Raji (cell line): ENCODE measurements around the gene OR51B4.

ENCODE experiments used
- POLR2A ChIP-seq: IDR thresholded peaks from 2 replicates; pipeline ENCODE4 v1.6.1; 2011; ENCODE audit warnings: low read depth, low read length, control low read depth; ENCODE audit not compliant: insufficient read depth

The OR51B4 gene

DNA sequence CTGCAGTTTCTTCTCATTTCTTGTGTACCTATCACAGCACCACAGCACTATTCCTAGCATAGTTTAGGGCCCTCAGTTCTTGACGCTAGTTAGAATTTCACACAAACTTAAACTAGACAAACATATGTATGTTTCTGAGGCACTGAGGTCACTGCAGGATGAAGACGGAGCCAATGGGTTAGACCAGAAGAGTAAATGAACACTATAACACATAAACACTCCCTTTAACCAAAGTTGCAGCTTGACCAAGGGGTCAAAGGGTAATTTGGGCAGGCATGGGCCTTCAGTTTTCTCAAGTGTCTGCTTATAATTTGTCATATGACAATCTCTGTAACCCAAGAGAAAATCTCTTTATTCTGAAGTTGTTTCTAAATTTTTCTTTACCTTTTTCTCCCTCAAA is 19.1 kb downstream of the OR51B4 start:
- no peak for TF ChIP-seq POLR2A

DNA sequence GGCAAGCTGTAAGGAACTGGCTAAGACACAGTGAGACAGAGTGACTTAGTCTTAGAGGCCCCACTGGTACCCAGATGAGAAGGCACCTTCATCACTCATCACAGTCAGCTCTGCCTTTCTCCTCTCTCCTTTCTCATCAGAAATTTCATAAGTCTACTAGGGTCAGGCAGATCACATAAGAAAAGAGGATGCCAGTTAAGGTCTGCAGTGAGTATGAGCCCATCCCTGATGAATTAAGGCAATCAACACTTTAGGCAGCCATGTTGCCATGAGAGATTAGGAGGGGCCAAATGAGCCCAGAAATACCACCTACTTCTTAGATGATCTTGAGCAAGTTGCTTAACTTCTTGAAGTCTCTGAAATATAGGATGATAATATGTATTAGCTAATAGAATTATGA is 20.1 kb downstream of the OR51B4 start:
- TF ChIP-seq POLR2A, result no peak

DNA sequence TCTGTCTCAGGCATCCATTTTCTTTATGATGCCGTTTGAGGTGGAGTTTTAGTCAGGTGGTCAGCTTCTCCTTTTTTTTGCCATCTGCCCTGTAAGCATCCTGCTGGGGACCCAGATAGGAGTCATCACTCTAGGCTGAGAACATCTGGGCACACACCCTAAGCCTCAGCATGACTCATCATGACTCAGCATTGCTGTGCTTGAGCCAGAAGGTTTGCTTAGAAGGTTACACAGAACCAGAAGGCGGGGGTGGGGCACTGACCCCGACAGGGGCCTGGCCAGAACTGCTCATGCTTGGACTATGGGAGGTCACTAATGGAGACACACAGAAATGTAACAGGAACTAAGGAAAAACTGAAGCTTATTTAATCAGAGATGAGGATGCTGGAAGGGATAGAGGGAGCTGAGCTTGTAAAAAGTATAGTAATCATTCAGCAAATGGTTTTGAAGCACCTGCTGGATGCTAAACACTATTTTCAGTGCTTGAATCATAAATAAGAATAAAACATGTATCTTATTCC is 21.1 kb downstream of the OR51B4 start:
- TF ChIP-seq POLR2A, result no peak

DNA sequence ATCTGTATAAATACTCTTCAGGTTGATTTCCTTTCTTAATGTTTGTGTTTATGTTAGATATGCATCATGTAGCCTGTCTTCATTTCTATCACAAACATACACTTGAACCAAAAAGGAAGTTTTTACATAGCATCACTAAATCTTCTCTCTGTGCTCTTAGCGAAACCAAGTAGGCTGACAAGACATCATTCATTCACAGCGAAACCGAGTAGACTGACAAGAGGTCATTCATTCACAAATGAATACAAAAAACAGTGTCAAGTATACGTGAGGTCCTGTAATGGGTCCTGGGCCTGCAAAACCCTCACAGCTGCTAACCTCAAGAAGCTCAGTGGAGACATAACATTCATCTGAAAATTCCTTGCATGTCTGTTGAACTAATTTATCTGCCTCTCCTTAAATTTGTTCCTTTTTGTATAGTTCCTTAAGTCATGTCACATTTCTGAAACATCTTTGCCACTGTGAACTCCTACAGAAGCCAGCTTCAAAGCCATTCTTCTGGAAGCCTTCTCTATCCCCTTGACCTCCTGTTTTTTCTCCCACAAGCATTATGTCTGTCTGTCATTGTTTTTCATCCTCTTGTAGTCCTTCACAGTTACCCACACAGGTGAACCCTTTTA is 22.2 kb downstream of the OR51B4 start:
- TF ChIP-seq POLR2A, result no peak

DNA sequence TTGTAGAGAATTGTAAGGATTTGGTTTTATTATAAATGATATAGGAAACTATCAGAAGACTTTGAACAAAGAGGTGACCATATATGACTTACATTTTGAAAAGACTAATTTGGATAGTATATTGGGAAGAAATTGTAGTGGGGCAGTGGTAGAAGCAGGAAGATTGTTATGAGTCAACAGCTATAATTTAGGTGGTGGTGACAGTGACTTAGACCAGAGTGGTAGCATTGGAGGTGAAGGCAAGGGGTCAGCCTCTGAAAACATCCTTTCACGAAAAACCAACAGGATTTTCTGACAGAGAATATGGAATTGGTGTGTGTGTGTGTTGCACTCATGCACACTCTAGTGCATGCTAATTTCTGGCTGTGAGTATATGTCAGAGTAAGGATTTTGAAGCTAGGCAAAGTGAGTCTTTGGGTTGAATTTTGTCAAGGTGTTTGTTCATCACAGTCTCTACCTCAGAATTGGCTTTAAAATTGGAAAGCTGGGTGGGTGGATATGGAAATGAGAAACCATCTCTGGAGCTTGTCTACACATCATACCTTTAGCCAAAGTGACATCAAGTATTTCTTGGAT is 23.9 kb downstream of the OR51B4 start:
- no peak for TF ChIP-seq POLR2A

DNA sequence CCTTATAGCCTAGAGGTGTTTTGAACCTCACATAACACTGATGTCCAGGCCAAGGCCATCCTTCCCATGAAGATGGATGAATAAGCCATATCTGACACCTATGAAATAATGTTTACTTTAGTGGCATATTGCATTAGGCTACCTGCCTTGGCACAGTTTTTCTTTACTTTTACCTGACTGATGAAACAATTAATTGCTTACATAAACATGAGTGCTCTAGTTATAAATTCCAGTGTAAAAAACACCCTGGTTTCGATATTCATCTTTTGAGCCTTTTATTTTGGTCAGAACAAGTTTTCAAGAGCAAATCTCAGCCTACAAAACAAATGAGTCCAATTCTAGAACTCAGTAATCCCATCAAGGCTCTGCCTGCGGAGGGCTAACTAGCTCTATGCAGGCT is 25.0 kb downstream of the OR51B4 start:
- no peak for TF ChIP-seq POLR2A

DNA sequence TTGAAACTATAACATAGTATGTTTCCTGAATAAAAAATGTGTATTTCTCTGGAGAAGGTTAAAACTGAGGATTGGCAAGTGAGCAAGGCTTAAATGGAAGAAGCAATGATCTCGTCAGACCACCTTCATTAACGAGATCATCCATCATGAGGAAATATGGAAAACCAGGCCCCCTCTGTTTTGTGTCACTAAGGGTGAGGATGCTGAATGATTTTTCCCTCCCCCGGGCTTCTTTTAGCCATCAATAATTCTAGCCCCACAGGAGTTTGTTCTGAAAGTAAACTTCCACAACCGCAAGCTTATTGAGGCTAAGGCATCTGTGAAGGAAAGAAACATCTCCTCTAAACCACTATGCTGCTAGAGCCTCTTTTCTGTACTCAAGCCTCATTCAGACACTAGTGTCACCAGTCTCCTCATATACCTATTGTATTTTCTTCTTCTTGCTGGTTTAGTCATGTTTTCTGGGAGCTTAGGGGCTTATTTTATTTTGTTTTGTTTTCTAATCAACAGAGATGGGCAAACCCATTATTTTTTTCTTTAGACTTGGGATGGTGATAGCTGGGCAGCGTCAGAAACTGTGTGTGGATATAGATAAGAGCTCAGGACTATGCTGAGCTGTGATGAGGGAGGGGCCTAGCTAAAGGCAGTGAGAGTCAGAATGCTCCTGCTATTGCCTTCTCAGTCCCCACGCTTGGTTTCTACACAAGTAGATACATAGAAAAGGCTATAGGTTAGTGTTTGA is 26.2 kb downstream of the OR51B4 start:
- no peak for TF ChIP-seq POLR2A

DNA sequence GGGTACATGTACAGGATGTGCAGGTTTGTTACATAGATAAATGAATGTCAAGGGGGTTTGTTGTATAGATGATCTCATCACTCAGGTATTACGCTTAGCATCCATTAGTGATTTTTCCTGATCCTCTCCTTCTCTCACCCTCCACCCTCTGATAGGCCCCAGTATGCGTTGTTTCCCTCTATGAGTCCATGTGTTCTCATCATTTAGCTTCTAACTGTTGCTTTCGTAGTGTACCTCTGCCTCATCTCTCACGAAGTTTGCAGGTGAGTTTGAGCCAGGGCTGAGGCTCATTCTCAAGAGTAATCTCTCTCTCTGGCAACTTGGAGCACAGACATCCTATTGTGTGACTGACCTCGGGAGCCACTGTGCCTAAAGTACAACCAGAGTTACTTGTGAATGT is 27.4 kb downstream of the OR51B4 start:
- no peak for TF ChIP-seq POLR2A

DNA sequence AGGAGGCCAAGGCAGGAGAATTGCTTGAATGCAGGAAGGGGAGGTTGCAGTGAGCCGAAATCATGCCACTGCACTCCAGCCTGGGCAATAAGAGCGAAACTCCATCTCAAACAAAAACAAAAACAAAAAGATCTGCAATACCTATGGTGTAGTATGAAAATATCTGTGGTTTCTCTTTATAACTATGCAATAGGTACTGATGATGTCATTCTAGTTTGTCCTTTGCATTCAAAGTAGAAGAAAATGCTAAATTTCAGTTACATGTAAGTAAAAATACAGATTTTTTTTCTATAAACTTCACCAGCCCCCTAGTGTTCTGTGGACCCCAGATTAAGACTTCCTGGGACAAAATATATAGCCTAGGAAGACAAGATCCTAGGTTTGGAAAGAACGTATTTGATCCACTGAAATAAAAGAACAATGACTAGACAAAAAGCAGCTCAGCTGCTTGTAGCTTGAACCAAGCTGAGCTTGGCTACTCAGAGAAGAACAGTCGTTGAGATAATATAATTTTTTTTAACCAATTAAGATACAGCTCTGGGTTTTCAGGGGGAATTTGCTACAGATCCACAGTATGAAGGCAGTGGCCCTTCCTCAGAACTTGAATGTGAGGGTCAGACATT is 29.2 kb downstream of the OR51B4 start:
- no peak for TF ChIP-seq POLR2A

DNA sequence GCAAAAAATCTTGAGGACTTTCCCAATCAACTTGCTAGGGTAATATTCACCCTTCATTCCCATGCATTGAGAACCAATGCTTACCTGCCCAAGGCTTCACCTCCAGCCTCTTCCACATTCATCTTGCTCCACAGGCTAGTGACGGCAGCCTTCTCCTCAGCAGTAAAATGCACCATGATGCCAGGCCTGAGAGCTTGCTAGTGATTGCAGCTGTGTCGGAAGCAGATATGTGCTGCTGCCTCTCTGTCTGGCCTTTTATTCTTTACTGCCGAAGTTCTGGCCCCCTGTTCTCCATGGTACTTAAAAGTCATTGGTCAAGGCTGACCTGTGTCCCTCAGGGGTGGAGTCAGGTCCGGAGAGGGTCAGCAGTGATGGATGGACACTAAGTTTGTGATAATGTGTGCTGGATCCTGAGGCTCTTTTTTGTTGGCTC is 32.0 kb downstream of the OR51B4 start, which contains the start of gene HBE1:
HBE1 (minus strand) TSS at position 231 of the 433 bp plus-strand sequence; CDS start at position 176, 55 bp downstream.
- no peak for TF ChIP-seq POLR2A

DNA sequence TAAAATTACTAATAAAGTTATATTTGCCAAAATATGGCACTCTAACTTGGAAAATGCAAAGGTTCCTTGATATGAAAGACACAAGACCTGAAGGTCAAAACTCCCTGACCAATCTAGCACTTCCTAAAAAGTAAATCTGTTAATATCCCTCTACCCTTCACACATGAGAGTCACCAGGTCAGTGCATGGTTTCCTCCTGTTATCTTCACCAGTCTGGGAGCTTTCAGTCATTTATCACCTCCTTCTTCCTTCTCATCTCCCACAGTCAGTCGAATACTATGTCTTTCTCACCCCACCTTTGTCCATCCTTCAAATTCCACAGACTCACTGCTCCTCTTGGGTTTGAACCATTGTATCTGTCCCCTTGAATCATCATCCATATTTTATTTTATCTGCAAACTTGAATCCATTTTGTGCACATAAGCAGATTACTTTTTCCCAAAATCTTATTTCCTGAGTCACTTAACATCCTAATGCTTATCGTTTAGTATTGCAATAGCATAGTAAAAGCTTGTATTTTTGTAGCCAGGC is 34.6 kb downstream of the OR51B4 start:
- TF ChIP-seq POLR2A, result no peak

DNA sequence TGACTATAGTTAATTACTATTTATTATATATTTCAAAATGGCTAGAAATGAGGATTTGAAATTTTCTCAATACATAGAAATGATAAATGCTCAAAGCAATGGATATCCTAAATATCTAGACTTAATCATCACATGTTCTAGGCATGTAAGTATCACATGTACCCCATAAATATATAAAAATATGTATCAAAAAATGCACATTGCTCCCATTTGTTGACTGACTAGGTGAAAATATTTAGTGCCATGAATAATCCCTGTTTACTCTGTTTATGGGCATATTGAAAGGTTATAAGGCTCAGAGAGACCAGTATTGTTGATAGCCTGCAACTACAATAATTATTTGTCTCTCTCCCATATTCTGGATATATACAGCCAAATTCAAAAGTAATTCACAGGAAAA is 35.1 kb downstream of the OR51B4 start:
- TF ChIP-seq POLR2A, result no peak

DNA sequence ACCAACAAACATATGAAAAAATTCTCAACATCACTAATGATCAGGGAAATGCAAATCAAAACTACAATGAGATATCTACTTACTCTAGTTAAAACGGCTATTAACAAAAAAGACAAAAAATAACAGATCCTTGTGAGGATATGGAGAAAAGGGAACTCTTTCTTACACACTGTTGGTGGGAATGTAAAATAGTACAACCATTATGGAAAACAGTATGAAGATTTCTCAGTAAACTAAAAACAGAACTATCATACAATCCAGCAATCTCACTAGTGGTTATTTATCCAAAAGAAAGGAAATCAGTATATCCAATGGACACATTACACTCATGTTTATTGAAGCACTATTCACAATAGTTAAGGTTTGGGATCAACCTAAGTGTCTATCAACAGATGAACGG is 35.9 kb downstream of the OR51B4 start:
- no peak for TF ChIP-seq POLR2A

DNA sequence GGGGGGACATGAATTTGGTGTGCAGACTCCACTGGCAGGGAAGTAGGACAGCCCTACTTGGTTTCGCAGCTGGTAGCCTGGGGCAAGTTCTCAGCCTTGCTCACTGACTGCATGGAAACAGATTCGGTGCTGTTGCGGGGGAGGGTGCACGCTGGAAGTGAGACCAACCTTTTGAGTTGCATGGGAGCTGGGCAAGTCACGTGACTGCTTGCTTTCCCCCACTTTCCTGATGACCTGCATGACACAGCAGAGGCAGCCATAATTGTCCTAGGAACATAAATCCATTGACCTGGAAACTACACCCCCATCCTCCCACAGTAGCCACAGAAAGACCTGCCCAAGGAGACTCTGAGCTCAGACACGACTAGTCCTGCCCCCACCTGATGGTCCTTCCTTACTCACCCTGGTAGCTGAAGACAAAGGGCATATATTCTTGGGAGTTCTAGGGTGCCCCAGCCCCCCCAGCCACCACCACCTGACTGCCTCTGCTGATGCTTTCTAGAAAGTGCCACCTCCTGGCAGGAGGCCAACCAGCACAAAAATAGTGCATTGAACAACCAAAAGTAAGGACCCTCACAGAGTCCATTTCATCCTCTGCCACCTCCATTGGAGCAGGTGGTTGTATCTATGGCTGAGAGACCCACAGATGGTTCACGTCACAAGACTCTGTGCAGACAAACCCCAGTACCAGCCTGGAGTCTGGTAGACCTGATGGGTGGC is 43.0 kb downstream of the OR51B4 start:
- TF ChIP-seq POLR2A, result no peak

DNA sequence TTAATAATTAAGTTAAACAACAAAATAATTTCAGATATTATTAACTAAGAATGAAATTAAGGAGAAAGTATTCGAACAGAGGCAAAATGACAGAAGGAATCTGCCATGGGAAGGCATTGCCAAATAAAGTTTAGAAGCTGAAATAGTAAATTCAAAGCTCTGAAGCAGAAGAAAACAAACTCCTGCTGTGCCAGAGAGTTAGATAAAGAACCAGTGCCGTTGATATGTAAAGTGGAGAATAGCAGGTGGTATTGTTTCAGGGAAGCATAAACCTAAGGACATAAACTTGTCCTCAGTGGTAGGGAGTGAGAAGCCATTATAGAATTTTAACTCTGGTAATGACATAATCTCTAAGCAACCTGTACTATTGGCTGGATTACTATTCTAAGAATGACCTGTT is 44.5 kb downstream of the OR51B4 start:
- TF ChIP-seq POLR2A, result no peak
